ENCODE results near the gene CDKN1C. TPM values are rescaled to one million over a fixed set of nuclear protein-coding genes. Genes with fewer than 3 reads are reported as not detected.

The CDKN1C gene
- total RNA-seq, 1 donor from 2014 or later: 268 TPM

DNA sequence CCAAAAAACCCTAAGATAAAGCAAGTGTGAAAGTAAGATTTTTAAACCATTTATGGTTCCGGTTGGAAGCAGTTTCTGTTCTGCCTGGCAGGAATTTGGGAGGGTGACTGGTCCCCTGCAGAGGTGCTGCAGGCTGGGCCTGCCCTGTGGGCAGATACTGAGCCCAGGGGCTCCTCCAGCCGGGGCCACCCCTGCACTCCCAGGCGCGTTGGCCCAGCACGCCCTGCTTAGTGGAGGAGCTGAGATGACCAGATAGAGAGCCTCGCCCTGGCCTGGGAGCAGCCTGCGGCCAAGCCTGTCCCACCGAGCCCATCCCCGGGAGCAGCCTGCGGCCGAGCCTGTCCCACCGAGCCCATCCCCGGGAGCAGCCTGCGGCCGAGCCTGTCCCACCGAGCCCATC is 35.7 kb upstream of the CDKN1C start:
- no peak overlapping the region for H3K27ac Mint-ChIP-seq
- H3K4me1 Mint-ChIP-seq (ENCODE audit: low read depth): no peaks in the 10 kb centered on the region
- H3K9me3 Mint-ChIP-seq (ENCODE audit: low read depth): no peaks in the 10 kb centered on the region
- no peak for TF ChIP-seq CTCF (IDR thresholded peaks at IDR 0.05; ENCODE audit: unreplicated experiment)
- no peak overlapping the region for H3K4me3 Mint-ChIP-seq (ENCODE audit: low read depth)
- no peaks in the 10 kb centered on the region for H3K36me3 Mint-ChIP-seq (ENCODE audit: insufficient read depth)
- H3K27me3 Mint-ChIP-seq: peaks cover under 1% of the 10 kb centered on the region
- no peak for DNase-seq (ENCODE audit: low spot score, unreplicated experiment)

GRCh38 chr11:2920343-2920742 is 34.8 kb upstream of the CDKN1C start:
- H3K4me3 Mint-ChIP-seq (ENCODE audit: low read depth): no peak overlapping the region
- DNase-seq (ENCODE audit: low spot score, unreplicated experiment): no peak
- H3K9me3 Mint-ChIP-seq (ENCODE audit: low read depth): no peaks in the 10 kb centered on the region
- TF ChIP-seq CTCF (IDR thresholded peaks at IDR 0.05; ENCODE audit: unreplicated experiment): no peak
- H3K27ac Mint-ChIP-seq: no peak overlapping the region
- peaks cover under 1% of the 10 kb centered on the region for H3K27me3 Mint-ChIP-seq
- H3K36me3 Mint-ChIP-seq (ENCODE audit: insufficient read depth): no peaks in the 10 kb centered on the region
- no peaks in the 10 kb centered on the region for H3K4me1 Mint-ChIP-seq (ENCODE audit: low read depth)

GRCh38 chr11:2919837-2920236 is 34.3 kb upstream of the CDKN1C start:
- Mint-ChIP-seq H3K4me1 (ENCODE audit: low read depth) (no peaks in the 10 kb centered on the region), H3K4me3 (ENCODE audit: low read depth) (no peak overlapping the region), H3K36me3 (ENCODE audit: insufficient read depth) (no peaks in the 10 kb centered on the region), H3K27ac (no peak overlapping the region), H3K9me3 (ENCODE audit: low read depth) (no peaks in the 10 kb centered on the region), H3K27me3 (peaks cover 3% of the 10 kb centered on the region)
- TF ChIP-seq CTCF (IDR thresholded peaks at IDR 0.05; ENCODE audit: unreplicated experiment): no peak
- no peak for DNase-seq (ENCODE audit: low spot score, unreplicated experiment)

DNA sequence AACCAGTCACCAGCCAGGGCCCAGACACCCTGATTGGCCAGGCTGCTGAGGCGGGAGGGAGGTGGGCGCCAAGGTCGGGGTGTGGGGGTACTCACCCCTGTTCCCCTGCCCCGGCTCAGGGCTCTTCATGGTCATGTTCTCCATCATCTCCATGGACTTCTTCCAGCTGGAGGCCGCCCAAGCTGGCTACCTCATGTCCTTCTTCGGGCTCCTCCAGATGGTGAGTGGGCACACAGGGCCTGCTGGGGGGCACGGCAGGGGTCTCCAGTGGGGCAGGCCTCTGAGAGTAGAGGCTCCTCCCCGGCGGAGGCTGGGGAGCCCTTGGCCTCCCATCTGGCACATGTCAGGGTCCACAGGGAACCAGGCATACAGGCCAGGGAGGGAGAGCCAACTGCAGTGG is 33.6 kb upstream of the CDKN1C start:
- no peak overlapping the region for H3K4me3 Mint-ChIP-seq (ENCODE audit: low read depth)
- no peak for DNase-seq (ENCODE audit: low spot score, unreplicated experiment)
- TF ChIP-seq CTCF (IDR thresholded peaks at IDR 0.05; ENCODE audit: unreplicated experiment): no peak
- no peak overlapping the region for H3K27ac Mint-ChIP-seq
- H3K4me1 Mint-ChIP-seq (ENCODE audit: low read depth): no peaks in the 10 kb centered on the region
- H3K27me3 Mint-ChIP-seq: peaks cover 3% of the 10 kb centered on the region
- H3K9me3 Mint-ChIP-seq (ENCODE audit: low read depth): no peaks in the 10 kb centered on the region
- no peaks in the 10 kb centered on the region for H3K36me3 Mint-ChIP-seq (ENCODE audit: insufficient read depth)

DNA sequence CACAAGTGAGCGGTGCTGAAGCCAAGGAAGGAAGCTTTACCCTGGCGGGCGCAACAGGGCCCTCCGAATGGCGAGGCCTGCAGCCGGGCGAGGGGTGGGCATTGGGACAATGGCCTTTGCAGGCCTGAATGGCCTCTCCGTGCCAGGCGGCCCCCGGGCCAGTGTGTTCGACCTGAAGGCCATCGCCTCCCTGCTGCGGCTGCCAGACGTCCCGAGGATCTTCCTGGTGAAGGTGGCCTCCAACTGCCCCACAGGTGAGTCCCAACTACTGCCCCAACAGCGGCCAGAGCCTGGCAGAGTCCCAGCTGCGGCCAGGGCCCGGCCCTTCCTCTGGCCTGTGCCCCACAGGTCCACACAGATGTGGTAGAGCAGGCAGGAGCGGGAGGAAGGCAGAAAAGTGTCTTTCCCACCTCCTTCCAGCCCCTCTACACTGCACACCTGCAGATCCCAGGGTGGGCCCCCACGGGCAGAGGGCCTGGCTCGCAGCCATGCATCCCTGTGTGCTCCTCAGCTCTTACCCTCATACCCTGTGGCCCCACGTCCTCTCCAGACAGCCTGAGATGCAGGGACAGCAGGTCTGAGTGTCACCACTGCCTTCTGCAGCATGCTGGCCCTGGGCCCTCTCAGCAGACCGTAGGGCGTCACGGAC is 32.4 kb upstream of the CDKN1C start:
- H3K27ac Mint-ChIP-seq: no peak overlapping the region
- no peaks in the 10 kb centered on the region for H3K36me3 Mint-ChIP-seq (ENCODE audit: insufficient read depth)
- no peaks in the 10 kb centered on the region for H3K9me3 Mint-ChIP-seq (ENCODE audit: low read depth)
- H3K27me3 Mint-ChIP-seq: peaks cover 11% of the 10 kb centered on the region
- no peak for DNase-seq (ENCODE audit: low spot score, unreplicated experiment)
- H3K4me1 Mint-ChIP-seq (ENCODE audit: low read depth): no peaks in the 10 kb centered on the region
- no peak overlapping the region for H3K4me3 Mint-ChIP-seq (ENCODE audit: low read depth)
- TF ChIP-seq CTCF (IDR thresholded peaks at IDR 0.05; ENCODE audit: unreplicated experiment): no peak

Data from progenitor cell of endocrine pancreas (in vitro differentiated cells).